OCI-LY1 (cell line): ENCODE measurements around the gene FOXB1.

Source experiments
- H2AFZ ChIP-seq: fragments of 200-600 bp; sonication (generic), shearing (Covaris generic); 2 replicates; pipeline ENCODE4 v1.6.0; 2014; ENCODE audit warnings: antibody characterized with exemption, mild to moderate bottlenecking, low read length
- H3F3A ChIP-seq: fragments of 200-600 bp; sonication (generic), shearing (Covaris generic); 2 replicates; pipeline ENCODE4 v1.6.0; 2014; ENCODE audit warnings: mild to moderate bottlenecking, antibody characterized with exemption, low read length, moderate library complexity; ENCODE audit not compliant: insufficient read depth
- H3K27ac ChIP-seq: fragments of 200-600 bp; sonication (generic); 2 replicates; pipeline ENCODE4 v1.5.1; 2014; ENCODE audit warnings: low read length, mixed run types, mild to moderate bottlenecking, low read depth; ENCODE audit not compliant: poor library complexity, severe bottlenecking
- H3K27me3 ChIP-seq: fragments of 200-600 bp; sonication (generic); 2 replicates; pipeline ENCODE4 v1.6.0; 2014; ENCODE audit warnings: antibody characterized with exemption, mild to moderate bottlenecking, low read length, moderate library complexity; ENCODE audit not compliant: insufficient read depth
- H3K36me3 ChIP-seq: fragments of 200-600 bp; sonication (generic); 2 replicates; pipeline ENCODE4 v1.6.1; 2014; ENCODE audit warnings: mild to moderate bottlenecking, antibody characterized with exemption, low read length, moderate library complexity, mixed read lengths; ENCODE audit not compliant: insufficient read depth
- H3K4me1 ChIP-seq: fragments of 200-600 bp; sonication (generic); 2 replicates; pipeline ENCODE4 v1.5.1; 2014; ENCODE audit warnings: mild to moderate bottlenecking, low read length, moderate library complexity; ENCODE audit not compliant: insufficient read depth, severe bottlenecking
- H3K4me2 ChIP-seq: fragments of 200-600 bp; sonication (generic), shearing (Covaris generic); 2 replicates; pipeline ENCODE4 v1.6.1; 2014; ENCODE audit warnings: low read length
- H3K4me3 ChIP-seq: fragments of 200-600 bp; sonication (generic); 2 replicates; pipeline ENCODE4 v1.5.1; 2014; ENCODE audit warnings: low read length, low read depth, mild to moderate bottlenecking, mixed read lengths; ENCODE audit not compliant: poor library complexity, severe bottlenecking
- H3K79me2 ChIP-seq: fragments of 200-600 bp; shearing (Covaris generic); 2 replicates; pipeline ENCODE4 v1.6.1; 2016; ENCODE audit warnings: mixed run types, low read length, mixed read lengths; ENCODE audit not compliant: insufficient read depth
- H3K9ac ChIP-seq: fragments of 200-600 bp; sonication (generic), shearing (Covaris generic); 2 replicates; pipeline ENCODE4 v1.6.1; 2014; ENCODE audit warnings: mild to moderate bottlenecking, low read length, mixed read lengths
- H3K9me2 ChIP-seq: fragments of 200-600 bp; sonication (generic), shearing (Covaris generic); 2 replicates; pipeline ENCODE4 v1.6.1; 2014; ENCODE audit warnings: low read depth, mild to moderate bottlenecking, low read length, mixed read lengths
- H3K9me3 ChIP-seq: fragments of 200-600 bp; shearing (Covaris generic); 2 replicates; pipeline ENCODE4 v1.6.1; 2014; ENCODE audit warnings: low read length, mixed read lengths
- H4K20me1 ChIP-seq: fragments of 200-600 bp; sonication (generic), shearing (Covaris generic); 2 replicates; pipeline ENCODE4 v1.6.0; 2016; ENCODE audit warnings: mild to moderate bottlenecking, low read length; ENCODE audit not compliant: insufficient read depth
- CTCF ChIP-seq: fragments of 200-600 bp; sonication (generic), shearing (Covaris generic); IDR thresholded peaks from 2 replicates; pipeline ENCODE4 v1.5.1; 2017; ENCODE audit warnings: mild to moderate bottlenecking, antibody characterized with exemption, low read length, moderate library complexity, mixed read lengths
- EZH2 ChIP-seq: fragments of 200-600 bp; sonication (generic), shearing (Covaris generic); IDR thresholded peaks from 2 replicates; pipeline ENCODE4 v1.8.0; 2017; ENCODE audit warnings: borderline replicate concordance, mixed run types, mild to moderate bottlenecking, antibody characterized with exemption, low read length, moderate library complexity, mixed read lengths

FOXB1 gene

DNA sequence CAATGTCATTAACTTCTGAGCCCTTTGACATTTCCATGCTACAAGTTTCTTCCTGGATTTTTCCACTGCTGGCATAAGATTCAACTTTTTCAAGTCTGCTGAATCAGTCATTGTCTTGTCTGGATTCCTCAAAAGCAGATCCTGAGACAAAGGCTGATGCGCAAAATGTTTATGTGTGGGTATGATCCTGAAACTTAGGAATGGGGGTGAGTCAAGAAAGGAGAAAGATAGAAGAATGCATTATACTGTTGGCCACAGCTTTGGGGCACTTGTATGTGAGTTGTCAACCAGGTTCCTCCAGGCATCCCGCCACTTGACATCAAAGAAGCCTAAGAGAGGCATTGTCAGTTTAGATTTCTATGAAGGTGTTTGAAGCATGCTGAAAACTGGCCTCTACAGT lies 50.4 kb downstream of the FOXB1 start:
- no peak overlapping the region for H2AFZ ChIP-seq
- H3K4me3 ChIP-seq = no peak overlapping the region
- no peaks in the 10 kb centered on the region for H3K27me3 ChIP-seq
- no peak for TF ChIP-seq CTCF
- TF ChIP-seq EZH2 = no peak
- peaks cover 8% of the 10 kb centered on the region; the same call in 1 of the 2 replicates for H3K9me3 ChIP-seq
- H3K9ac ChIP-seq = no peak overlapping the region
- no peaks in the 10 kb centered on the region for H3K79me2 ChIP-seq
- H4K20me1 ChIP-seq = no peaks in the 10 kb centered on the region
- no peaks in the 10 kb centered on the region for H3K9me2 ChIP-seq
- H3F3A ChIP-seq = no peaks in the 10 kb centered on the region
- no peaks in the 10 kb centered on the region for H3K36me3 ChIP-seq
- no peak overlapping the region for H3K27ac ChIP-seq
- no peak overlapping the region for H3K4me2 ChIP-seq
- H3K4me1 ChIP-seq = no peaks in the 10 kb centered on the region
